GM19035 (cell line): ENCODE results near the gene M1AP.

Experiments used
- ATAC-seq: cut with Tn5 transposase; IDR thresholded peaks from one replicate; pipeline ENCODE4 v1.9.1; 2021; ENCODE audit not compliant: unreplicated experiment

Gene M1AP

DNA sequence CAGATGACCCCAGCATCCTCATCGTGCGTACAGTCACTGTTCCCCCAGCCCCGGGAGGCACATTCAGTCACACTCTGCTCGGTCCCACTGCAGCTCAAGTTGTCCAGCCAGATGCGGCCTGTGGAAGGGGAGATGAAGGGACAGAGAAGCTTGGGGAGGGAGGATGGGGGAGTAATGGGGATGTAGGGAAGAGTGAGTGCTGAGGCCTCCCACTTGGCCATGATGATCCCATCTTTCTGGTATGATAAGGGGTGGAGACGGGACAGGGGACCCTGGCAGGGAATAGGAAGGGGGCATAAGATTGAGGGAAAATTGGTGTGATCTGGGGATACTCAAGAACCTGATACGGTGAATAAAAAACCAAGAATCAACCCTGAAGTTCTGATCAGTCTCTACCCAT is 97.9 kb downstream of the M1AP start:
- no peak for ATAC-seq

DNA sequence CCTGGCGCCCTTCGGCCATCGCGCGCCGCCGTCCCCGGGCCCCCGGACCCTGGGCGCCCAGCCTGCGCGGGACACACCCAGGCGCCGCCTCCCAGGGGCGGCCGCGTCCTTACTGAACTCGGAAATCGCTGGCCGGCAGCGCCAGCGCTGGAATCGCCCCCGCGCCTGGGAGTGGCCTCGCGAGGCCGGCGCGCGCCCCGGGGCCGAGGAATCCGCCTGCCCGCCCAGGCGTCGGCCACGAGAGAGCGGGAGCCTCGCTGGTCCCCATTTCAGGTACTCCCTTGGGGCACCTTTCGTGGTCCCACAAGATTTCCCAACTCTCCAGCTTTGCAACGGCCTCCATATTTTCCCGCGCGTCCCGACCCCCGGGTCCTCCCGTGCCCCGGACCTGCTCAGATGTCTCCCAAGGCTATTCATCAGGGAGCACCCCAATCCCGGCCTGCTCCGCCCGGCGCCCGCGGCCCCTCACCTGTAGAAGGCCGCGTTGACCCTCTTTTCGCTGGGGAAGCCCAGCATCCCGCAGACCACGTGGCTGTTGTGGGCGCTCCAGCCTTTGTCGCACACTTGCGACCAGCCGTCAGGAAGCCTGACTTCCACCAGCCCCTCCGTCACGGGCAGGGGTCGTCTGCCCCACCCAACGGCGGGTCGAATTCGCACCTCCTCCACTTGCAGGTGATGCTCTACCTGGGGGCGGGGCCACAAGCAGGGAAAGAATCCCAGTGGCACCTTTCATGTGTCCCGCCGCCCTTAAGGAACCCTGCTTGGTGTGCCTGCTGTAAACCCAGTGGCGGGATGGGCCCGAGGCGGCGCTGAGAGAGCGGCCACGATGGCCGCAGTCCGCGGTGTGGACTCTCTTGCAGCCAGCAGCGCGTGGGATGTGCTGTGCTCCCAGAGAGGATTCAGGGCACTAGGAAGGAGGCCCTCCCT is 99.0 kb downstream of the M1AP start:
- ATAC-seq: peak; percentile 31

GRCh38 chr2:74548285-74548899 is 99.7 kb downstream of the M1AP start:
- ATAC-seq: no peak

DNA sequence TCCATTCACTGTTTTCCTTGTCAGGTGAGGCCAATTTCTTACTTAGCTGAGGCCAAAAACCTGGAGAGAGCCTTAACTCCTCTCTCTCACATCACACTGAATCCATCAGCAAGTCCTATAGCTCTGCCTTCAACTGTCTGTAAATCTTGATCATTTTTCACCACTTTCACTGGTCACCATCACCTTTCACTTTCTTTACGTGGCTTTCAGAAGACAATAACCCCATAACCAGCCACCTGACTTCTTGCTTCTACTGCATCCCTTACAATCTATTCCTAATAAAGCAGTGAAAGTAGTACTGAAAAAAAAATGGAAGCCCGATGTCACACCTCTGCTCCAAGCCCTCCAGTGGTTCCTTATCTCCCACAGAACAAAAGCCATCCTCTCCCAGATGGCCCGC is 102.1 kb downstream of the M1AP start:
- ATAC-seq: no peak

DNA sequence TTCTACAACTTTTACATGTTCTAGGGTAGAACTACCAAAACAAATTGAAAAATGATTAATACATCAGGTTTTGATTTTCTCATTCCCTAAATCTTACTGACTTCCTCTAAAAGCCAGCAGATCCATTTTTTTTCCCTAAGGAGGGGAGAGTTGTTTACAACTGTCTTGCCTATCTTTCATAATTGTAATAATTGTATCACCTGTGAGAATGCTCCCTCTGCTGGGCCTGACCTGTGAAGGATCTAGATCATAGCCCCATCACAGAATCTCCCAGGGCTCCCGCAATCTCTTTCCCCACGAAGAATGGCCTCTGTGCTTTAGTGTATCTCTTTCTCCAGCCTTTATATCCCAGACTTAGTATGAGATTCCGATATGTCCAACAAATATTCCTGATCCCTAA is 103.5 kb downstream of the M1AP start:
- ATAC-seq: no peak

DNA sequence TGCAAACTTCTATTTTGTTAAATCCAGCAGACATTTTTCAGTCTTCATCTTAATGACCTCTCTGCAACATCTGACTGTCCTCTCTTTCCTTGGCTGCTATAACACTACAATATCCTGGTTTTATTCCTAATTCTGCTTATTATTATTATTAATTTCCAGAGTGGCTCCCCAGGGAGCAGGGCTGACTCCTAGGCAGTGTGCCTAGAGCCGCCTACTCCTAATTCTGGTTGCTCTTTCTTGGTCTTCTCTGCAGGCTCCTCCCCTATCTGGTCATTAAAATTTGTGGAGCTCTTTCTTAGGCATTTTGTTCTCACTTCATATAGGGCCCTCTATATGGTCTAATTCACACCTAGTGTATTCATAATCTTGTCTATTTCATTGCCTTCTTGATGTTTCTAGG is 105.2 kb downstream of the M1AP start:
- ATAC-seq: no peak

- no peak for ATAC-seq
Observed at GRCh38 chr2:74540291-74540690, 107.8 kb downstream of the M1AP start.

DNA sequence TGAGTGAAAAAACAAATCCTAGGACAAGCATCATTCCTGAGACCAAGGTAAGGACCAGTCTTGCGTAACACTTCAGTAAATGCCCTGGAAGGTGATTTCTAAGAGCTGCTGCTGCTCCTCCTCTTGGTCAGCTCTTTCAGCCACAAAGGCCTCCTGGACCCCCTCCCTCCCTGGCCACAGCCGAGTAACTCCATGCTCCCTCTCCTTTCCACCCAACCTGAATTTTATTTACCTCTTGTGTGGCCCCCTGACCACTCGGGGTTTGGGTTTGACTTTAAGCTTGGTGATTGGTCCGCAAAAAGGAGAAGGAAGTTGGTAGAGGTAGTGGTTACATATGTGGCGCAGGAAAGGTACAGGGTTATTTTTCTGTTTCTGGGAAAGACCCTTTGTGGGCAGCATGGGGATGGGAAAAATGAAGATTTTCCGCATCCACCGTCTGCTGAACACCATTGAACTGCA is 109.2 kb downstream of the M1AP start:
- ATAC-seq: no peak

- no peak for ATAC-seq
Observed at GRCh38 chr2:74537140-74537539, 111.0 kb downstream of the M1AP start.

- no peak for ATAC-seq
Observed at GRCh38 chr2:74536166-74536950, 111.8 kb downstream of the M1AP start.

DNA sequence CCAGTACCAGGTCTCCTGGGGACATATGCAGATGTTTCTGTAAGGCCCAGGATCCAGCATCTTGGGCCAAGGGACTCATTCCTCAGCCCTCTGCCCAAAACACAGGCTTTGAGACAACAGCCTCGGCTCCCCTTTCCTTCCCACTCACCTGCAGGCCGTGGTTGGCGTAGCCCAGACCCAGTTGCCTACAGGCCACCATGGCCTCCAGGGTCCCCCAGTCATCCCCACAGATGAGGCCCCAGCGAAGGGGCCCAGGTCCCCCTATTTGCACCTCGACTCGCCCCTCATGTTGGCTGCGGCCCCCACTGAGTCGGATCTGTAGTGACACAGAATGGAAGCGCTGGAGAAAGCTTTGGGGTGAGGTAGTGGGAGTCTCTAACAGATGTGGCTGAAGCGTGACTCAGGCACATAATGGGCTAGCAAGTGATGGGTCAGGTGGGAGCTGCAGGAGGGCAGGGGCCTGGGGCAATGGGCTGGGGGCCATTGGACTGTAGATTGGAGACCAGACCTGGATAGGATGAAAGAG is 112.6 kb downstream of the M1AP start:
- ATAC-seq: no peak

DNA sequence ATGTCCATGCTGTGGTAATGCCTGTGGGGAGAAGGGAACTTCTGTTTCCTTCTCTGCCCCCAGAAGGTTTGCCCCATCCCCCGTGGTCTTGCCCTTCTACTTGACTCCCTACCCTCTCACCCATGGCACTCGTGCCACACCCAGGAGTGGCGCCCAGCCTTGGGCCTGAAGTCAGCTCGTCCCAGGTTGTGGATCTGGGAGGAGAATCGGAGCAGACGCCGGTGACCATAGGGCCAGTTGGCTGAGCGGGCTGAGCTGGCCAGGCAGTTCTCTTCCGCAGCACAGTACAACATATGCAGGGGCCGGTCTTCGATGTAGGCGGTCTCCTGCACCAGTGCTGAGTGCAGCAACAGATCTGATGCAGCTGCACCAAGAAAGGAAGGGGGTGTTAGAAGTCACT is 113.7 kb downstream of the M1AP start:
- no peak for ATAC-seq

GRCh38 chr2:74533464-74533863 is 114.7 kb downstream of the M1AP start:
- no peak for ATAC-seq

DNA sequence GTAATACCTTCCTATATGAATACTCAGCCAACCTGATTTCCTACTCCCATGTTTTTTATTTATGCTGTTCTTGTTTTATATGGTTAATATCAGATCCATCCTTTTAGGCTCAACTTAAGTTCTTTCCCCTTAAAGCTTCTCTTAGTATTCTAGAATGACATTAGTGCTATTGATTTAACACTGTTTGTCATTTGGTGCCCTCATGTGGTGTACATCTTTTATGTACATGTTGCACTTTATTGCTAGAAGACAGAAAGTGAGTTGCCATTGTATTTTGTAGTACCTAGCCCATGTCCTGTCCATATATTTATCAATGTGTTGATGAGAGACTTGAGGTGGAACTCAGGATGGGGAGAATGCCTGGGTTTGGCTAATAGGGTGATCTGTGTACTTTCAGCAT is 115.9 kb downstream of the M1AP start:
- no peak for ATAC-seq

GRCh38 chr2:74531666-74532065 is 116.5 kb downstream of the M1AP start:
- ATAC-seq: no peak

- ATAC-seq: peak; percentile 29
Observed at GRCh38 chr2:74530239-74531187, 117.6 kb downstream of the M1AP start.

DNA sequence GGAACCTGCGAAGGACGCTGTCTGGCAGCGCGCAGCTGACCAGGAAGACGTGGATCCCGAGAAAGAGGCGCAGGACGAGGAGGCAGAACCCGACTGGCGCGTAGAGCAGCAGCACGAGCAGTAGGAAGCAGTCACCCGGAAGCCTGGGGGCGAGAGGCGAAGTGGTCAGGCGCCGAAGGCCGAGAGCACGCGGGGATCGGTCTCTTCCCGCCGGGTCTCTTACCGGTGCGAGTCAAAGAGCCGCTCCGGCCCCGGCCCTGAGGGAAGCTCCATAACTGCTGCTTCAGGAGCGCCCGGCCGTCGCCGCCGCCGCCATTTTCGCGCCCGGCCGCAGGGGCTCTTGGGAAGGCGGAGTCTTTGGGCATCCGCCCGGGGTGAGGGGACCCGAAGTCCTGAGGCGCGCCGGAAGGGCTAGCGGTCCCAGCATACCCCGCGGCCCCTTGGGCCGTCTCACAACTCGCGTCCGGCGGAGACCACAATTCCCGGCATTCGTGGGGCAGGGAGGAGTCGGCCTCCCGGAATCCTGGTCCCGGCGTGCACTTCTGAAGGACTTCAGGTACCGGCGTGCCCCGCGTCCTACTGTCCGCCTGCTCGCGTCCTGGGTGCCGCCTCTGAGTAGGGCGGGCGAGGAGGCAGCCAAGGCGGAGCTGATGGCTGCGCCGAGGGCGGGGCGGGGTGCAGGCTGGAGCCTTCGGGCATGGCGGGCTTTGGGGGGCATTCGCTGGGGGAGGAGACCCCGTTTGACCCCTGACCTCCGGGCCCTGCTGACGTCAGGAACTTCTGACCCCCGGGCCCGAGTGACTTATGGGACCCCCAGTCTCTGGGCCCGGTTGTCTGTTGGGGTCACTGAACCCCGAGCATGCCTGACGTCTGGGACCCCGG is 118.5 kb downstream of the M1AP start, which contains the start of the genes AUP1 and HTRA2:
Gene AUP1 (minus strand): TSS at position 350 of the 882 bp plus-strand sequence. CDS start 77 bp downstream, at position 273.
Gene HTRA2 (plus strand): TSS at position 577 of the 882 bp plus-strand sequence. CDS start 74 bp downstream, at position 651.
- peak; percentile 81 for ATAC-seq

DNA sequence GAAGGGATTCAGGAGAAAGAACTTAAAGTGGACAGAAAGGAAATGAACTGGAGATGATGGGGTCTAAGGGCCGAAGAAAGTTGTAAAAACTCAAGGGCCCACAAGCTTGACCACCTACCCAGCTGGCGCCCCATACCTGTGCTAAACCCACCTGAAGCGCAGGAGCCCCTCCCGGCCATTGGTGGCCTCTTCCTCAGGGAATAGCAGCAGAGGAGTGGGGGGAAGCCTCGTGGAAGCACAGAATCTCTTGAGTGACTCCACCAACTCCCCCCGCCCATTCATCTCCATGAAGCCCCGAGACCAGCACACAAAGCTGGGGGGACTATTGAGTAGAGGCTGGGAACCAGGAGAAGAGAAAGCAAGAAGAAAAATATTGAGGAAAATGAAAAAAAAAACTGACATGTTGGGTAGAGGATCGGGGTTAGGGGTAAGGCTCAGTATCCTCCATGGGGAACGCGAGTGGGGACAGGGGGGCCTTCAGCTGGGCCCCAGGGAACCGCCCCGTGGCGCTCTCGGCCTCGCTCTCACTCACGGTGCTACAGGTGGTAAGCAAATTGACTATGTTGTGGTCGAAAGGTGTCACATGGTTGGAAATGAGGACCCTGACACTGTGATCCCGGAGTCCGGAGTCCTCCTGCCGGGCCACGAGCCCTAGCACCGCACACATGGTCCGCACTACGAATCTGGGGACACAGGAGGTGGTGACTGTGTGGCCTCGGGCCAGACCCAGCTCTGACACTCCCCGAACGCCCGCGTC is 119.4 kb downstream of the M1AP start:
- peak; percentile 4 for ATAC-seq
